Common myeloid progenitor, CD34-positive (primary cell): Measurements from ENCODE around the gene LIPK. TPM values are rescaled to one million over a fixed set of nuclear protein-coding genes. Genes with fewer than 3 reads are reported as not detected.
"Not testable (repeated sequence)": the region's sequence is repeated elsewhere in the genome, so short reads cannot be mapped to it uniquely, and the experiment has no call there.

ENCODE experiments used
- CTCF ChIA-PET: fragments of 350-600 bp; sonication (Branson Sonifier 250); formaldehyde crosslinking; loops from one replicate; lab custom pipeline; 2021; ENCODE audit warnings: antibody characterized with exemption; lab: Charles Lee
- POLR2A ChIA-PET: fragments of 350-600 bp; sonication (Branson Sonifier 250); formaldehyde crosslinking; loops from one replicate; lab custom pipeline; 2021; ENCODE audit warnings: antibody characterized with exemption; lab: Charles Lee
- DNase-seq, 3 donors: peaks; one replicate each; pipeline versions ENCODE4 v3.0.0 to v3.0.0-alpha.2; 2013
- H3K27ac ChIP-seq, 2 experiments: 1 replicate in 1 of 2; 2 replicates in 1 of 2; pipeline ENCODE4 v1.7.0; 2013; ENCODE audit warnings: inconsistent platforms in 2 of 2, low read length in 2 of 2, mild to moderate bottlenecking in 2 of 2, low read depth in 1 of 2, moderate library complexity in 1 of 2; ENCODE audit not compliant: severe bottlenecking in 2 of 2, insufficient read depth in 1 of 2, poor library complexity in 1 of 2
- H3K27me3 ChIP-seq, 5 experiments: replicated peaks in 2 of 5; 1 replicate in 3 of 5; 2 replicates in 2 of 5; pipeline versions ENCODE4 v1.6.1 to v1.7.0; 2013; ENCODE audit warnings: low read length in 4 of 5, mild to moderate bottlenecking in 2 of 5, moderate library complexity in 2 of 5, inconsistent platforms in 1 of 5; ENCODE audit not compliant: insufficient read depth in 5 of 5, control insufficient read depth in 4 of 5
- H3K36me3 ChIP-seq, 4 experiments: 1 replicate in 2 of 4; 2 replicates in 2 of 4; pipeline versions ENCODE4 v1.6.1 to v1.7.0; 2013; ENCODE audit warnings: low read length in 3 of 4, control low read depth in 1 of 4, mild to moderate bottlenecking in 1 of 4; ENCODE audit not compliant: control insufficient read depth in 4 of 4, insufficient read depth in 4 of 4
- H3K4me1 ChIP-seq, 4 experiments: 1 replicate in 3 of 4; 2 replicates in 1 of 4; pipeline versions ENCODE4 v1.6.1 to v1.7.1; 2013; ENCODE audit warnings: low read length in 3 of 4, mild to moderate bottlenecking in 3 of 4, control low read depth in 1 of 4, inconsistent platforms in 1 of 4, moderate library complexity in 1 of 4; ENCODE audit not compliant: control insufficient read depth in 4 of 4, insufficient read depth in 4 of 4; ENCODE audit errors: control extremely low read depth in 1 of 4
- H3K4me3 ChIP-seq, 7 experiments: 1 replicate in 4 of 7; 2 replicates in 3 of 7; pipeline versions ENCODE4 v1.5.1 to v1.7.0; 2013; ENCODE audit warnings: mild to moderate bottlenecking in 7 of 7, low read length in 6 of 7, moderate library complexity in 6 of 7, inconsistent platforms in 2 of 7, low read depth in 2 of 7, control low read depth in 1 of 7; ENCODE audit not compliant: insufficient read depth in 4 of 7, control insufficient read depth in 1 of 7; ENCODE audit errors: extremely low read depth in 1 of 7
- H3K9me3 ChIP-seq, 5 experiments: 1 replicate in 4 of 5; 2 replicates in 1 of 5; pipeline versions ENCODE4 v1.6.1 to v1.7.1; 2013; ENCODE audit warnings: low read length in 4 of 5, mild to moderate bottlenecking in 2 of 5, inconsistent platforms in 1 of 5, low read depth in 1 of 5, moderate library complexity in 1 of 5; ENCODE audit not compliant: control insufficient read depth in 4 of 5, insufficient read depth in 2 of 5; ENCODE audit errors: control extremely low read depth in 1 of 5
- WGBS: methylation state at CpG from one replicate; pipeline ENCODE4 v1.1.5; 2013; ENCODE audit not compliant: insufficient coverage; 5-methylcytosine and 5-hydroxymethylcytosine counted together
- polyA plus RNA-seq: library from polyadenylated mRNA; unstranded; fragments of 120-200 nt; gene quantifications from one replicate; pipeline ENCODE4 v1.2.1, GENCODE V29; 2013

The LIPK gene
- not detected for polyA plus RNA-seq

DNA sequence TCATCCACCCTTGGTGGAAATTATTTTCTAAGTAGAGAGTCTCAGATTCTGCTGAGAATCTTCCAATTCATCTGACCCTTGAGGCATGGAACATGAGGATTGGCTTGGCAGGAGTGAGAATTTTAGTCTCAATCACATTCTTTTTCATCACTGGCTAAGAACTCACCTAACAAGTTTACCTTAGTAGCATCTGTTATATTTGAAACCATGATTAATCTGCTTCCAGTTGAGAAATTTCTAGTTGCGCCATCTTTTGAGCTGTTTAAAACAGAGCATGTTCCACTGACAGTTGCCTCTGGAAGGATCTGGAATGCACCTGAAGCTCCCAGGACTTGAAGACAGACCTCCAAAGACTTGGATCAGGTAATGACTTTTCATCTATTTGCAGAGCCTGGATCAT is at the start of gene LIPK:
TSS of gene LIPK (plus strand) at position 292 of the 400 bp plus-strand sequence. CDS start 18,295 bp downstream, outside the sequence.
- 100% methylated on average over 1 of the region's 1 CpG for WGBS
- ChIA-PET CTCF (interaction anchor here (1.1 kb wide), 1 partner anchor 22 kb away, joined by 3 read pairs; no protein-coding TSS in a partner anchor), POLR2A (no interaction called here)
- H3K4me3 ChIP-seq, result no peak within 1 kb of the TSS
- no peaks in the 10 kb centered on the region for H3K4me1 ChIP-seq
- no peak within 1 kb of the TSS for H3K27ac ChIP-seq
- H3K36me3 ChIP-seq, result no peaks in the 10 kb centered on the region
- H3K9me3 ChIP-seq, result no peaks in the 10 kb centered on the region
- no peak for DNase-seq
- H3K27me3 ChIP-seq, result no peaks in the 10 kb centered on the region

DNA sequence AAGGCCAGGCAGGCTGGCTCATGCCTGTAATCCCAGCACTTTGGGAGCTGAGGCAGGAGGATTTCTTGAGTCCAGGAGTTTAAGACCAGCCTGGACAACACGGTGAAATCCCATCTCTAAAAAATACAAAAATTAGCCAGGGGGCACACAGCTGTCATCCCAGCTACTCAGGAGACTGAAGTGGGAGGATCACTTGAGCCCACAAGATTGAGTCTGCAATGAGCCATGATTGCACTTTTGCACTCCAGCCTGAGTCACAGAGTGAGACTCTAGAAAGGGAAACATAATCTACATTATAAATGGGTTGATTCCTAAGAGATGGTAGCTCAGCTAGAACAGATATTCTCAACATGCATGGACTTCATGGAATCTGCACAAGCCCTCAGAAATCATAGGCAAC is 48.1 kb upstream of the LIPK start:
- no peak for DNase-seq
- Histone ChIP-seq H3K27me3 (no peaks in the 10 kb centered on the region), H3K27ac (no peak overlapping the region), H3K4me3 (no peak overlapping the region), H3K36me3 (no peaks in the 10 kb centered on the region), H3K9me3 (no peaks in the 10 kb centered on the region), H3K4me1 (no peaks in the 10 kb centered on the region)
- WGBS, result no CpG with 5 or more reads among the region's 1 CpG
- ChIA-PET CTCF (interaction anchor here (0.9 to 1.1 kb wide), 2 partner anchors 49 to 75 kb away, joined by 3 read pairs; partner anchors contain the start of gene RNLS), POLR2A (no interaction called here)

DNA sequence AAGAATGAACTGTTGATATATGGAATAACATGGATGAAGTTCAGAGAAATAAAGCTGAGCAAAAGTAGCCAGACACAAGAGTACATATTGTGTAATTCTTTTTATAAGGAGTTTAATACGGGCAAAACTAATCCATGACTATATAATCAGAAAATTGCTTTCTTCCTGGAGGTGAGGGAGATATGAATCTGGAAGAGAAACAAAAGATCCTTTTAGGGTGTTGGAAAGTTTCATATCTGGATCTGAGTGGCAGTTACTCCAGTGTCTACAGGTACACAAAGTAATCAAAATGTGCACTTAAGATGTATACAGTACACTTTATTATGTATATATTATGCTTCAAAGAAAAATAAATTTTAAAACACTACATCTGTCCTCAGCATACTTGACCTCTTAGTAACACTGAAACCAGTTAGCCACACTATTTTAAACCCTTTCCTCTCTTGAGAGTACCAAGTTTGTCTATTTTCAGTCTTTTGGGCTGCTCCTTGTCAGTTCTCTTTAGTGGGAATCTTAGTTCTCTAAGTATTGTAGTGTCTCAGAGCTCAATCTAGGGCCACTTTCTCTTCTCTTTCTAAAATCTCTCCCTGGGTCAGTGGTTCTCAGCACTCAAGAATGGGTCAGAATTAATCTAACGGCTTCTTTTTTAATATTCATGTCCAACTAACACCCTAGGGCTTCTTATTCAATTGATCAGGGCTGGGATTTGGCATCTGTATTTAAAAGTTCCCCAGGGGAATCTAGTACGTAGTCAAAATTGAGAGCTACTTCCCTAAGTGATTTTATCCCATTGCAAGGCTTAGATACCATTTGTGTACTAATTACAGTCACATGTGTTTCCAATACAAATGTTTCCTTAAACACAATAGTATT is 46.1 kb upstream of the LIPK start:
- Histone ChIP-seq H3K27me3 (no peaks in the 10 kb centered on the region), H3K4me1 (no peaks in the 10 kb centered on the region), H3K9me3 (peaks cover 0 to 1% (median 0%) of the 10 kb centered on the region in 5 experiments), H3K36me3 (no peaks in the 10 kb centered on the region), H3K4me3 (no peak overlapping the region), H3K27ac (no peak overlapping the region)
- WGBS, result 100% methylated on average over 2 of the region's 3 CpGs
- no peak for DNase-seq
- CTCF ChIA-PET, result interaction anchor here (0.9 kb wide), 1 partner anchor 8 kb away, joined by 4 read pairs; no protein-coding TSS in a partner anchor
- POLR2A ChIA-PET, result interaction anchor here (0.6 kb wide), 1 partner anchor 122 kb away, joined by 4 read pairs; no protein-coding TSS in a partner anchor

- ChIA-PET CTCF (interaction anchor here (0.9 kb wide), 1 partner anchor 8 kb away, joined by 4 read pairs; no protein-coding TSS in a partner anchor), POLR2A (interaction anchor here (0.6 kb wide), 1 partner anchor 123 kb away, joined by 4 read pairs; no protein-coding TSS in a partner anchor)
- Histone ChIP-seq H3K27ac (no peak overlapping the region), H3K4me3 (no peak overlapping the region), H3K36me3 (no peaks in the 10 kb centered on the region), H3K9me3 (peaks cover 0 to 1% (median 0%) of the 10 kb centered on the region in 5 experiments), H3K27me3 (no peaks in the 10 kb centered on the region), H3K4me1 (no peaks in the 10 kb centered on the region)
- 37% methylated on average over 2 of the region's 3 CpGs for WGBS
- no peak for DNase-seq
Measured at GRCh38 chr10:88660598-88660884, 45.5 kb upstream of the LIPK start.

GRCh38 chr10:88661018-88661417 is 45.0 kb upstream of the LIPK start:
- H3K4me3 ChIP-seq, result no peak overlapping the region
- CTCF ChIA-PET, result interaction anchor here (0.9 kb wide), 2 partner anchors 9 to 25 kb away, joined by 3 to 4 read pairs; no protein-coding TSS in a partner anchor

GRCh38 chr10:88661577-88661976 is 44.5 kb upstream of the LIPK start:
- H3K4me1 ChIP-seq, result no peaks in the 10 kb centered on the region
- no peaks in the 10 kb centered on the region for H3K27me3 ChIP-seq
- no peak overlapping the region for H3K27ac ChIP-seq

More at GRCh38 chr10:88661018-88661417, 45.0 kb upstream of the LIPK start:
- Histone ChIP-seq H3K27ac (no peak overlapping the region), H3K9me3 (peaks cover 0 to 1% (median 0%) of the 10 kb centered on the region in 5 experiments), H3K36me3 (no peaks in the 10 kb centered on the region), H3K4me1 (no peaks in the 10 kb centered on the region), H3K27me3 (no peaks in the 10 kb centered on the region)
- DNase-seq, result no peak
- POLR2A ChIA-PET, result no interaction called here

GRCh38 chr10:88663153-88663552 is 42.9 kb upstream of the LIPK start:
- DNase-seq, POLR2A ChIA-PET, CTCF ChIA-PET, H3K36me3 ChIP-seq, H3K4me3 ChIP-seq, H3K27ac ChIP-seq, H3K4me1 ChIP-seq, H3K27me3 ChIP-seq, H3K9me3 ChIP-seq: not testable (repeated sequence)
- WGBS, result 90% methylated on average over 2 of the region's 2 CpGs

More at GRCh38 chr10:88661577-88661976, 44.5 kb upstream of the LIPK start:
- ChIA-PET CTCF (interaction anchor here (0.9 kb wide), 1 partner anchor 24 kb away, joined by 3 read pairs; no protein-coding TSS in a partner anchor), POLR2A (no interaction called here)
- no peaks in the 10 kb centered on the region for H3K36me3 ChIP-seq
- peak in 1 of 3 donors; percentile 29 for DNase-seq
- H3K9me3 ChIP-seq, result peaks cover 0 to 1% (median 0%) of the 10 kb centered on the region in 5 experiments
- no peak overlapping the region for H3K4me3 ChIP-seq
